Vein endothelial cell (primary cell): ENCODE data around the gene PCDHA1. TPM values are rescaled to one million over a fixed set of nuclear protein-coding genes. Genes with fewer than 3 reads are reported as not detected.

Source experiments
- total RNA-seq: library from RNA; depleted of rRNA; stranded (reverse); fragments of >200 nt; gene quantifications from 2 replicates; pipeline ENCODE4 v1.2.3, GENCODE V29; 2012

PCDHA1 gene
- total RNA-seq: not detected in 2 replicates

DNA sequence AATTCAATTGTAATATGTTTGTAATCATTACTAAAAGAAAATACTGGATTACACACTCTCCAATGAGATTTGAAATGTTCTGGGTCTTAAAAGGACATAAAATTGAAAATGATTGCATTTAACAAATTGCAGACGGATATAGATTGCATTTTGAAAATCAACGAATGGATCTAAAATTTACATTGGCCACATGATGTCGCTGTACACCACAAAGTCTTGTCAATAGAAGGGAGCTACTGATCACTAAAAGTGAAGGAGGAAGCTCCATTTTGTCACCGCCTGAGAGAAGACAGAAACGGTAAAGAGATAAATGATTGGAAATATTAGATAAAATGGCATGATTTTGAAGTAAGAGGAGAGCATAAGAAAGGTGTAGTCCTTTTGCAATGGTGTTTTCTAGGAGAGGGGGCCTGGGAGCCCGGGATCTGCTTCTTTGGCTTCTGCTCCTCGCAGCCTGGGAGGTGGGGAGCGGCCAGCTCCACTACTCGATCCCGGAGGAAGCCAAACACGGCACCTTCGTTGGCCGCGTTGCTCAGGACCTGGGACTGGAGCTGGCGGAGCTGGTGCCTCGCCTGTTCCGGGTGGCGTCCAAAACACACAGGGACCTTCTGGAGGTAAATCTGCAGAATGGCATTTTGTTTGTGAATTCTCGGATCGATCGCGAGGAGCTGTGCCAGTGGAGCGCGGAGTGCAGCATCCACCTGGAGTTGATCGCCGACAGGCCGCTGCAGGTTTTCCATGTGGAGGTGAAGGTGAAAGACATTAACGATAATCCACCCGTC lies at the start of gene PCDHA1:
PCDHA1 (plus strand) TSS at position 236 of the 782 bp plus-strand sequence.

DNA sequence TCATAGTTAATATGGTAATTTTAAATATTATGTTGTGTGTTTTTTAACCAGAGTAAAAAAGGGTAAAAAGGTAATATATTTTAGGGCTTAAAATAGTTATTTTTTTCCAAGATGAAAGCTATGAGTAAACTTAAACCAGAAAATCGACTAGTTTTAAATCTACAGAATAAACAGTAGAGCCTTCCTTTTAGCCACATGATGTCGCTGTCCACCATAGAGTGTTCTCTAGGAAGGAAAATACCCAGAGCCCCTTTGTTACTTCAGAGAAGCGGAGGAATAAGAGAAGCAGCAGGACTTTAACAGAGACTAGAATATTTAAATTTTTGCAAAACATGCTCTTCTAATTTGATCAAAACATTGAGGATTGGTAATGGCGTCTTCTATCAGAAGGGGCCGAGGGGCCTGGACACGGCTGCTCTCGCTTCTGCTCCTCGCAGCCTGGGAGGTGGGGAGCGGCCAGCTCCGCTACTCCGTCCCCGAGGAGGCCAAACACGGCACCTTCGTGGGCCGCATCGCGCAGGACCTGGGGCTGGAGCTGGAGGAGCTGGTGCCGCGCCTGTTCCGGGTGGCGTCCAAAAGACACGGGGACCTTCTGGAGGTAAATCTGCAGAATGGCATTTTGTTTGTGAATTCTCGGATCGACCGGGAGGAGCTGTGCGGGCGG lies 8.8 kb downstream of the PCDHA1 start, which contains the start of gene PCDHA2:
PCDHA2 (plus strand) TSS at position 258 of the 664 bp plus-strand sequence.

DNA sequence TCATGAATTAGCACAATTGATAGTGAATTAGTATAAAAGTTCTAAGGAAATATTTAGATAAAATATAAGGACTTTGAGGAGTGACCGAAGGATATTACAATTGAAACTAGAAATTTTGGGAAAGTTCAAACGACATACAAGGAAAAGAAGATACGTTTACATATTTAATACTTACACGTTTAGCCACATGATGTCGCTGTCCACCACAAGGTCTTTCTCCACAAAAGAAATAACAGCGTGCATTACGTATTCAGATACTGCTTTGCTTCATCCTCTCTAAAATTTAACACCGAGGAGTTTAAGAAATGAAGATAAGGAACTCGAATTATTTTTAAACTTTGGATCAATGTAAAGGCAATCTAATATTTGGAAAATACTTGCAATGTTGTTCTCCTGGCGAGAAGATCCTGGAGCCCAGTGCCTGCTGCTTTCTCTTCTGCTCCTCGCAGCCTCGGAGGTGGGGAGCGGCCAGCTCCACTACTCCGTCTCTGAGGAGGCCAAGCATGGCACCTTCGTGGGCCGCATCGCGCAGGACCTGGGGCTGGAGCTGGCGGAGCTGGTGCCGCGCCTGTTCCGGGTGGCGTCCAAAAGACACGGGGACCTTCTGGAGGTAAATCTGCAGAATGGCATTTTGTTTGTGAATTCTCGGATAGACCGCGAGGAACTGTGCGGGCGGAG lies 15.0 kb downstream of the PCDHA1 start, which contains the start of gene PCDHA3:
PCDHA3 (plus strand) TSS at position 242 of the 678 bp plus-strand sequence.

DNA sequence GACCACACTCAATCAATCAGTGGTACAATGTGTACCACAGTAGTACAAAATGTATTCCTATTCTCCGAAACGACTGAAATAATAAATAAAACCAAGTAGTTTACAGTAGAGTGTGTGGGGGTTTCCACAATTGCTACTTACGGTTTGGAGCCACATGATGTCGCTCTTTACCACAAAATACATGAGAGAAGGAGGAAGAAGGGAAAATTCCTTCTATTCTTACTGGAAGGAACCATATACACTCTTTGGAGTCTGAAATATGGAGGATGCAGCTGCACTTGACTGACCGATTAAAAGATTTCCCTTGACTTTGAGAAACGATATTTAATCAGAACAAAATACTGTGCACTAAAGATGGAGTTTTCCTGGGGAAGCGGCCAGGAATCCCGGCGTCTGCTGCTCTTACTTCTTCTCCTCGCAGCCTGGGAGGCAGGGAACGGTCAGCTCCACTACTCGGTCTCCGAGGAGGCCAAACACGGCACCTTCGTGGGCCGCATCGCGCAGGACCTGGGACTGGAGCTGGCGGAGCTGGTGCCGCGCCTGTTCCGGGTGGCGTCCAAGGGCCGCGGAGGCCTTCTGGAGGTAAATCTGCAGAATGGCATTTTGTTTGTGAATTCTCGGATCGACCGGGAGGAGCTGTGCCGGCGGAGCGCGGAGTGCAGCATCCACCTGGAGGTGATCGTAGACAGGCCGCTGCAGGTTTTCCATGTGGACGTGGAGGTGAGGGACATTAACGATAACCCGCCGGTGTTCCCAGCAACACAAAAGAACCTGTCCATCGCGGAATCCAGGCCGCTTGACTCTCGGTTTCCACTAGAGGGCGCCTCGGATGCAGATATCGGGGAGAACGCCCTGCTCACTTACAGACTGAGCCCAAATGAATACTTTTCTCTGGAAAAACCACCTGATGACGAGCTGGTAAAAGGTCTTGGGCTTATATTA lies 21.2 kb downstream of the PCDHA1 start, which contains the start of gene PCDHA4:
PCDHA4 (plus strand) TSS at position 235 of the 942 bp plus-strand sequence.

DNA sequence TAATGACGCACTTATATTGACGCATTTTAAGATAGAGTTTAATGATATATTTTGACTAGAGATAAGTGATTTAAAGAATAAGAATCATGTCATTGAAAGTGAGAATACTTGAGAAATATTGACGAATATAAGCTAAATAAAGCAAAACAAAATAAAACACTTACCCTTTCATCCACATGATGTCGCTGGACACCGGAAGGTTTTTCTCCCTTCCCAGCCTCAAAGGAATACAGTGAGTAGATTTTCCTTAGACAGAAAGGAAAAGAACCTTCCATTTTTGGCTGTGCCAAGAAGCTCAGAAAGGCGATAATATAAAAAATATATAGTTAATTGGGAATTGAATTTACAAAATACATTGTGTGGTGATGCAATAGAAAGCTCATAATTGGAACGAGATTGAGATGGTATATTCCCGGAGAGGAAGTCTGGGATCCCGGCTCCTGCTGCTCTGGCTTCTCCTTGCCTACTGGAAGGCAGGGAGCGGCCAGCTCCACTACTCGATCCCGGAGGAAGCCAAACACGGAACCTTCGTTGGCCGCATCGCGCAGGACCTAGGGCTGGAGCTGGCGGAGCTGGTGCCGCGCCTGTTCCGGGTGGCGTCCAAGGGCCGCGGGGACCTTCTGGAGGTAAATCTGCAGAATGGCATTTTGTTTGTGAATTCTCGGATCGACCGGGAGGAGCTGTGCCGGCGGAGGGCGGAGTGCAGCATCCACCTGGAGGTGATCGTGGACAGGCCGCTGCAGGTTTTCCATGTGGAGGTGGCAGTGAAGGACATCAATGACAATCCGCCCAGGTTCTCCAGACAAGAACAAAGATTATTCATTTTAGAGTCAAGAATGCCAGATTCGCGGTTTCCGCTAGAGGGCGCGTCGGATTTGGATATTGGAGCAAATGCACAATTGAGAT lies 35.7 kb downstream of the PCDHA1 start, which contains the start of gene PCDHA5:
PCDHA5 (plus strand) TSS at position 239 of the 906 bp plus-strand sequence.

DNA sequence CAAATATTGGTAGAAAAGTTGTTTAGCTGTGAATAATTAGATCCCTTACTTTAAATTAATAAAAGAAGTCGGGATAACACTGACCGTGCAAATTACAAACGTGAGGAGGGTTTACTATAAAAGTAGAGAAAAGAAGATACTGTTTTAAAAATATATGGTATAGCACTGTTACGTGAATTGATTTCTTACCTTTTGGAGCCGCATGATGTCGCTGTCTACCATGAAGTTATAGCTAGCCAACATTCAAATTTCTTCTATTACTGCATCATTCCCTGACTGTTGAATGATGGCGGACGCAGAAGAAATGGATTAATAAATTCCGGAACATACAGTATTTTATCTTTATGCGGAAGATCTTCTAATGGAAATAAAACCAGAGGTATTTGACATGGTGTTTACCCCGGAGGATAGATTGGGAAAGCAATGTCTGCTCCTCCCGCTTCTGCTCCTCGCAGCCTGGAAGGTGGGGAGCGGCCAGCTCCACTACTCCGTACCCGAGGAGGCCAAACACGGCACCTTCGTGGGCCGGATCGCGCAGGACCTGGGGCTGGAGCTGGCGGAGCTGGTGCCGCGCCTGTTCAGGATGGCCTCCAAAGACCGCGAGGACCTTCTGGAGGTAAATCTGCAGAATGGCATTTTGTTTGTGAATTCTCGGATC lies 41.9 kb downstream of the PCDHA1 start, which contains the start of gene PCDHA6:
PCDHA6 (plus strand) TSS at position 257 of the 658 bp plus-strand sequence; CDS start at position 389, 132 bp downstream.

DNA sequence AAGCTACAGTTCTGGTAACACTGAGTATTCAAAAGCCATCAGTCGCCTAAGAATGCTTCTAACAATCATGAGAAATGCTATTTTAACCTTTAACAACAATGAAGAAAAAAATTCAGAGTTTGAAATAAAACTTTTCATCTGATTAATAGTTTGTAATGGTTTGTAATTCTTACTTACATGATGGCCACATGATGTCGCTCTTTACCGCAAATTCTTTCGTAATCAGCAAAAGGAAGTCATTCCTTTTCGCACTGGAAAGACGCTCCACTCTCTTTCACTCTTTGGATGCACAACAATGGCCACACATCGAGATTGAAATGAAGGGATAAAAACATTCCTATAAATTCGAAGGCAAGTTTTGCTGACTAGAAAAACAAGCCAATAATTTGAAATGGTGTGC lies 48.1 kb downstream of the PCDHA1 start, which contains the start of gene PCDHA7:
PCDHA7 (plus strand) TSS at position 277 of the 400 bp plus-strand sequence; CDS start at position 392, 115 bp downstream.

DNA sequence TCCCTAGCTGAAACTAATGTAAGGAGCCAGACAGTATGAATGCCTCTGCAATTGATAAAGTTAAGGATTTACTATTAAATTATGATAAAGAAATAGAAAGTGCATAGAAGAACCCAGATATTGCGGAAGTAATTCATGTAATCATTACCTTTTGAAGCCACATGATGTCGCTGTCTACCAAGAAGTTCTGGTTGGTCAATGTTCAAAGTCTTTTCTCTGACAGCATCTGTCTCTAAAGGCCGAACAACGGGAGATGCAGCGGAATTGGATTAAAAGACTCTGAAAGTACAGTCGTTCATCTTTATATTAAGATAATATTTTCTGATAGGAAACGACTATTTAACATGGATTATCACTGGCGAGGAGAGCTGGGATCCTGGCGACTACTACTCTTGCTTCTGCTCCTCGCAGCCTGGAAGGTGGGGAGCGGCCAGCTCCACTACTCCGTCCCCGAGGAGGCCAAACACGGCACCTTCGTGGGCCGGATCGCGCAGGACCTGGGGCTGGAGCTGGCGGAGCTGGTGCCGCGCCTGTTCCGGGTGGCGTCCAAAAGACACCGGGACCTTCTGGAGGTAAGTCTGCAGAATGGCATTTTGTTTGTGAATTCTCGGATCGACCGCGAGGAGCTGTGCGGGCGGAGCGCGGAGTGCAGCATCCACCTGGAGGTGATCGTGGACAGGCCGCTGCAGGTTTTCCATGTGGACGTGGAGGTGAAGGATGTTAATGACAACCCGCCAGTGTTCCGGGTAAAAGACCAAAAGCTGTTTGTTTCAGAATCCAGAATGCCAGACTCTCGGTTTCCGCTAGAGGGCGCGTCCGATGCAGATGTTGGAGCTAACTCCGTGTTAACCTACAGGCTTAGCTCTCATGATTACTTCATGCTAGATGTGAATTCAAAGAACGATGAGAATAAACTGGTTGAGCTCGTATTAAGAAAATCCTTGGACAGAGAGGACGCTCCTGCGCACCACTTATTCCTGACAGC lies 55.3 kb downstream of the PCDHA1 start, which contains the start of gene PCDHA8:
PCDHA8 (plus strand) TSS at position 210 of the 985 bp plus-strand sequence; CDS start at position 345, 135 bp downstream.

DNA sequence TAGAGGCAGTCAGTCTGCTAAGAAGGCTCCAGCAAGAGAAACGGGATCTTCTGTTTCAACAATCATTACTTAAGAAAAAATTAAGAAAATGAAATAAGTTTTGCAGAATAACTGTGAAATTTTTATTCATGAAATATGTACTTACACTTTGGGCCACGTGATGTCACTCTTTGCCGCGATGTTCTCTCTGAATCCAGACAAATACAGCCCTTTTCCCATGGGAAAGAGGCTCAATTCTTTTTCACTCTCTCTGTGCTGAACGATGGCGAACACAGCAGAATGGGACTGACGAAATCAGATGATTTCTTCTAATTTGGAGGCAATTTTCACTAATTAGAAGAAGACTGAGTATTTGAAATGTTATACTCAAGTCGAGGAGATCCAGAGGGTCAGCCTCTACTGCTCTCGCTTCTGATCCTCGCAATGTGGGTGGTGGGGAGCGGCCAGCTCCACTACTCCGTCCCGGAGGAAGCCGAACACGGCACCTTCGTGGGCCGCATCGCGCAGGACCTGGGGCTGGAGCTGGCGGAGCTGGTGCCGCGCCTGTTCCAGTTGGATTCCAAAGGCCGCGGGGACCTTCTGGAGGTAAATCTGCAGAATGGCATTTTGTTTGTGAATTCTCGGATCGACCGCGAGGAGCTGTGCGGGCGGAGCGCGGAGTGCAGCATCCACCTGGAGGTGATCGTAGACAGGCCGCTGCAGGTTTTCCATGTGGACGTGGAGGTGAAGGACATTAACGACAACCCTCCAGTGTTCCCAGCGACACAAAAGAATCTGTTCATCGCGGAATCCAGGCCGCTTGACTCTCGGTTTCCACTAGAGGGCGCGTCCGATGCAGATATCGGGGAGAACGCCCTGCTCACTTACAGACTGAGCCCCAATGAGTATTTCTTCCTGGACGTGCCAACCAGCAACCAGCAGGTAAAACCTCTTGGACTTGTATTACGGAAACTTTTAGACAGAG lies 62.5 kb downstream of the PCDHA1 start, which contains the start of gene PCDHA9:
PCDHA9 (plus strand) TSS at position 244 of the 964 bp plus-strand sequence; CDS start at position 358, 114 bp downstream.

DNA sequence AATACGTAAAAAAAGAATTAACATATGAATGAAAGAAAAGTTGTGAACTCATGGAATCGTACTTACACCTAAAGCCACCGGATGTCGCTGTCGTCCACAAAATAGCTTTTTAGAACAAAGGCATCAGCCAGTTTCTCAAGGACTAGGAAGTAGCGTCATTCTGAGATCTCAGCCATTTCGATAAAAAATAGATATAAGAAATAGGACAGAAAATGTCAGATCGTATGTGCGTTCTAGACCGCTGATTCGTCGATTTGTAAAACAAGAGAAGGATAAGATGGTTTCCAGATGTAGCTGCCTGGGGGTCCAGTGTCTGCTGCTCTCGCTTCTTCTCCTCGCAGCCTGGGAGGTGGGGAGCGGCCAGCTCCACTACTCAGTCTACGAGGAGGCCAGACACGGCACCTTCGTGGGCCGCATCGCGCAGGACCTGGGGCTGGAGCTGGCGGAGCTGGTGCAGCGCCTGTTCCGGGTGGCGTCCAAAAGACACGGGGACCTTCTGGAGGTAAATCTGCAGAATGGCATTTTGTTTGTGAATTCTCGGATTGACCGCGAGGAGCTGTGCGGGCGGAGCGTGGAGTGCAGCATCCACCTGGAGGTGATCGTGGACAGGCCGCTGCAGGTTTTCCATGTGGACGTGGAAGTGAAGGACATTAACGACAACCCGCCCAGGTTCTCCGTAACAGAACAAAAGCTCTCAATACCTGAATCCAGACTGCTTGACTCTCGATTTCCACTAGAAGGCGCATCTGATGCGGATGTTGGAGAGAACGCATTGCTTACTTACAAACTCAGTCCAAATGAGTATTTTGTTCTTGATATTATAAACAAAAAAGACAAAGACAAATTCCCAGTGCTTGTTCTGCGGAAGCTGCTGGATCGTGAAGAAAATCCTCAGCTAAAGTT lies 70.1 kb downstream of the PCDHA1 start, which contains the start of gene PCDHA10:
PCDHA10 (plus strand) TSS at position 126 of the 903 bp plus-strand sequence; CDS start at position 278, 152 bp downstream.

DNA sequence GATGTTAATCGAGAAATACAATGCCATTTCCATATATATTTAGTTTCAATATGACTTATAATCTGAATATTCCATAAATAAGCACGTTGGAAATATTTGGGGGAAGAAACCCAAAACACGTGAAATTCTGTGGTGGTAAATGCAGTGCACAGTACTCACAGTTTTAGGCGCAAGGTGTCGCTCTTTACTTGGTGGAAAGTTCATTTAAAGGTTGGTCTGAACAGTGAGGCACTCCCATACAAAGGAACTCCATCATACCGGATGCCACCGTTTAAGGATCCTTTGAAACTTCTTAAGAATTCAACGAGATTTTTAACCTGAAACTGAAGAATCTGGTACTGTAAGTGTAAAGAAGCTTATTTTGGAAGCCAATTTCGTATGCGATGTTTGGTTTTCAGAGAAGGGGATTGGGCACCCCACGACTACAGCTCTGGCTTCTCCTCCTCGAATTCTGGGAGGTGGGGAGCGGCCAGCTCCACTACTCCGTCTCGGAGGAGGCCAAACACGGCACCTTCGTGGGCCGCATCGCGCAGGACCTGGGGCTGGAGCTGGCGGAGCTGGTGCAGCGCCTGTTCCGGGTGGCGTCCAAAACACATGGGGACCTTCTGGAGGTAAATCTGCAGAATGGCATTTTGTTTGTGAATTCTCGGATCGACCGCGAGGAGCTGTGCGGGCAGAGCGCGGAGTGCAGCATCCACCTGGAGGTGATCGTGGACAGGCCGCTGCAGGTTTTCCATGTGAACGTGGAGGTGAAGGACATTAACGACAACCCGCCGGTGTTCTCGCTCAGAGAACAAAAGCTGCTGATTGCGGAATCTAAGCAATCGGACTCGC lies 83.0 kb downstream of the PCDHA1 start, which contains the start of gene PCDHA11:
PCDHA11 (plus strand) TSS at position 237 of the 834 bp plus-strand sequence; CDS start at position 384, 147 bp downstream.

DNA sequence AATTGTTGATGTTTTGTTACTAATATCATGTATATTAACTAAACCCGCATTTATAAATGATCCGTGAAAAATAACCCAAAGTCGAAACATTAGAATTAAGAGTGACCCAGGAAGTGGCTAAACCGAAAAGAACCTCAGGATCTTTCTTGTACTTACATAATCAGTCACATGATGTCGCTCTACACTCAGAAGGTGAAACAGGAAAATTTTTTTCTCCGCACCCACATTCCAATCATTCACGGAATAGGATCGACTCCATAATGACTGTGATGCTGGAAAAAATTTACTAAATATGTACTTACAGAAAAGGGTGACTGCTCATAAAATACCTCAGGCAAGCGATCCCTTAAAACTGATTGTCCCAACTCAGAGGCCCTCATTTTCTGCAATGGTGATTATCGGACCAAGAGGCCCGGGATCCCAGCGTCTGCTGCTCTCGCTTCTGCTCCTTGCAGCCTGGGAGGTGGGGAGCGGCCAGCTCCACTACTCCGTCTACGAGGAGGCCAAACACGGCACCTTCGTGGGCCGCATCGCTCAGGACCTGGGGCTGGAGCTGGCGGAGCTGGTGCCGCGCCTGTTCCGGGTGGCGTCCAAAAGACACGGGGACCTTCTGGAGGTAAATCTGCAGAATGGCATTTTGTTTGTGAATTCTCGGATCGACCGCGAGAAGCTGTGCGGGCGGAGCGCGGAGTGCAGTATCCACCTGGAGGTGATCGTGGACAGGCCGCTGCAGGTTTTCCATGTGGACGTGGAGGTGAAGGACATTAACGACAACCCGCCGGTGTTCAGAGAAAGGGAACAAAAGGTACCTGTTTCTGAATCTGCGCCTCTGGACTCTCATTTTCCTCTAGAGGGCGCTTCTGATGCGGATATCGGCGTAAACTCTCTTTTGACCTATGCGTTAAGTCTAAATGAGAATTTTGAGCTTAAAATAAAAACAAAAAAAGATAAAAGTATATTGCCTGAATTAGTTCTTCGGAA lies 89.4 kb downstream of the PCDHA1 start, which contains the start of gene PCDHA12:
PCDHA12 (plus strand) TSS at position 224 of the 981 bp plus-strand sequence; CDS start at position 389, 165 bp downstream.

DNA sequence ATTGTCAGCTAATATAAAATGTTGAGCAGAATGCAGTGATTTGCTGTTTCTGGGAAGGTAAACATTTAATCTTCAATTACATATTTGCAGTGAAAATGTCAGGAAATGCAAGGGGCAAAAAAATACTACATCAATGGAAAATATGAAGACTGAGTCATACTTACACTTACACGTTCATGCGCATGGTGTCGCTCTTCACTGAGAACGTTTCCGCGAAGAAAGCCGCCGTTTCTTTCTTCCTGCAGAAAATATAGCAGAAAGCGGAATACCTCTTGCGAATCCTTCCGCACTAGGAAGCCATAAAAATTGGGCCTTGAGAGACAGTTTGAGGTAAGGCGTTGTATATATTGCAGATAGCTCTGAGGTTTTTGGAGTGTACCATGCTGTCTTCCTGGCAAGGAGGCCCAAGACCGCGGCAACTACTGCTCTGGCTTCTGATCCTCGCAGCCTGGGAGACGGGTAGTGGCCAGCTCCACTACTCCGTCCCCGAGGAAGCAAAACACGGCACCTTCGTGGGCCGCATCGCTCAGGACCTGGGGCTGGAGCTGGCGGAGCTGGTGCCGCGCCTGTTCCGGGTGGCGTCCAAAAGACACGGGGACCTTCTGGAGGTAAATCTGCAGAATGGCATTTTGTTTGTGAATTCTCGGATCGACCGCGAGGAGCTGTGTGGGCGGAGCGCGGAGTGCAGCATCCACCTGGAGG lies 96.1 kb downstream of the PCDHA1 start, which contains the start of gene PCDHA13:
PCDHA13 (plus strand) TSS at position 236 of the 702 bp plus-strand sequence; CDS start at position 381, 145 bp downstream.

